NT2/D1 (cell line): ENCODE data around the gene GAL3ST2.

ENCODE experiments used
- SUZ12 ChIP-seq: IDR thresholded peaks from 2 replicates; pipeline ENCODE4 v1.6.1; 2011; ENCODE audit not compliant: insufficient read length, insufficient read depth; ENCODE audit errors: extremely low read depth
- YY1 ChIP-seq: IDR thresholded peaks from 2 replicates; pipeline ENCODE4 v1.6.1; 2011; ENCODE audit not compliant: insufficient read length, insufficient read depth
- ZNF274 ChIP-seq: IDR thresholded peaks from 2 replicates; pipeline ENCODE4 v1.6.1; 2011; ENCODE audit warnings: mild to moderate bottlenecking, low read depth, low read length

DNA sequence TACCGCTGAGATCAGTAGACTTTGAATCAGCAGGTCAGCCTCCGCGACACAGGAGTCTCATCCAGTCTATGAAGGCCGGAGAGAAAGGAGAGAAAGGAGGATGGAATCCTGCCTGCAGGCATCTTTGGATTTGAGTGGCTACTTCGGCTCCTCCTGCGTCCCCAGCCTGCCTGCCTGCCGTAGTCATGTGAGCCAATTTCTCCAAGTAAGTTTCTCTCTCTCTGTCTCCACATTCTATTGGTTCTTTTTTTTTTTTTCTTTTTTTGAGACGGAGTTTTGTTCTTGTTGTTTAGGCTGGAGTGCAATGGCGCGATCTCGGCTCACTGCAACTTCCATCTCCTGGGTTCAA, 65.4 kb downstream of the GAL3ST2 start:
- TF ChIP-seq YY1 (no peak), SUZ12 (no peak), ZNF274 (no peak)
